GM18873 (cell line): ENCODE data around the gene KRTAP3-1.
"Not testable (repeated sequence)": the region's sequence is repeated elsewhere in the genome, so short reads cannot be mapped to it uniquely, and the experiment has no call there.

Source experiments
- ATAC-seq: cut with Tn5 transposase; IDR thresholded peaks from one replicate; pipeline ENCODE4 v1.9.1; 2021; ENCODE audit warnings: mild to moderate bottlenecking, moderate library complexity, moderate number of reproducible peaks; ENCODE audit not compliant: unreplicated experiment, low FRiP score

The KRTAP3-1 gene

GRCh38 chr17:41016578-41017215 is 7.8 kb upstream of the KRTAP3-1 start:
- ATAC-seq, result no peak

- no peak for ATAC-seq
Observed at GRCh38 chr17:41015454-41015853, 6.5 kb upstream of the KRTAP3-1 start.

- ATAC-seq, result no peak
Observed at GRCh38 chr17:41013606-41014005, 4.7 kb upstream of the KRTAP3-1 start.

GRCh38 chr17:41013181-41013580 is 4.3 kb upstream of the KRTAP3-1 start:
- ATAC-seq, result no peak

GRCh38 chr17:41012326-41013120 is 3.6 kb upstream of the KRTAP3-1 start:
- no peak for ATAC-seq

- ATAC-seq, result no peak
Observed at GRCh38 chr17:41010441-41010840, 1.5 kb upstream of the KRTAP3-1 start.

GRCh38 chr17:41009936-41010335 is 1.0 kb upstream of the KRTAP3-1 start:
- ATAC-seq, result no peak

GRCh38 chr17:41009301-41009760 is 403 bp upstream of the KRTAP3-1 start:
- ATAC-seq, result no peak

GRCh38 chr17:41004397-41004796 is 4.5 kb downstream of the KRTAP3-1 start:
- ATAC-seq, result no peak

- ATAC-seq, result no peak
Observed at GRCh38 chr17:41003926-41004325, 5.0 kb downstream of the KRTAP3-1 start.

GRCh38 chr17:41002814-41003213 is 6.1 kb downstream of the KRTAP3-1 start:
- ATAC-seq, result no peak

- ATAC-seq, result no peak
Observed at GRCh38 chr17:41001795-41002194, 7.1 kb downstream of the KRTAP3-1 start.

GRCh38 chr17:40999563-40999962 is 9.4 kb downstream of the KRTAP3-1 start, which contains the start of gene KRTAP3-2:
TSS of gene KRTAP3-2 (minus strand) at chr17:40999906. CDS start at chr17:40999853, 53 bp downstream.
- not testable (repeated sequence) for ATAC-seq

GRCh38 chr17:40997361-40997760 is 11.6 kb downstream of the KRTAP3-1 start:
- ATAC-seq, result no peak

- ATAC-seq, result no peak
Observed at GRCh38 chr17:40996829-40997228, 12.1 kb downstream of the KRTAP3-1 start.

- ATAC-seq, result no peak
Observed at GRCh38 chr17:40995116-40995515, 13.8 kb downstream of the KRTAP3-1 start.

- no peak for ATAC-seq
Observed at GRCh38 chr17:40993839-40994238, 15.1 kb downstream of the KRTAP3-1 start, which contains the start of gene KRTAP3-3. TSS of gene KRTAP3-3 (minus strand) at chr17:40994164. CDS start at chr17:40994097, 67 bp downstream.

GRCh38 chr17:40993084-40993483 is 15.8 kb downstream of the KRTAP3-1 start:
- no peak for ATAC-seq

GRCh38 chr17:40992666-40993065 is 16.3 kb downstream of the KRTAP3-1 start:
- no peak for ATAC-seq

- ATAC-seq, result no peak
Observed at GRCh38 chr17:40986920-40987319, 22.0 kb downstream of the KRTAP3-1 start.

GRCh38 chr17:40984226-40984625 is 24.7 kb downstream of the KRTAP3-1 start, which contains the start of gene KRT40:
TSS of gene KRT40 (minus strand) at chr17:40984326. CDS start at chr17:40984273, 53 bp downstream.
- no peak for ATAC-seq
